GM18507 (cell line): ENCODE measurements around the gene PCSK2.

ENCODE experiments used
- DNase-seq: peaks from one replicate; pipeline ENCODE4 v3.0.0; 2011; ENCODE audit warnings: low read depth; ENCODE audit not compliant: insufficient read length; ENCODE audit errors: extremely low spot score
- FAIRE-seq: peaks from 2 replicates; lab custom pipeline; 2011; peaks lifted over from hg19 to GRCh38; lab: Jason Lieb, UNC

Gene PCSK2

GRCh38 chr20:17518339-17519052 lies 291.7 kb downstream of the PCSK2 start:
- no peak for FAIRE-seq
- DNase-seq: no peak

DNA sequence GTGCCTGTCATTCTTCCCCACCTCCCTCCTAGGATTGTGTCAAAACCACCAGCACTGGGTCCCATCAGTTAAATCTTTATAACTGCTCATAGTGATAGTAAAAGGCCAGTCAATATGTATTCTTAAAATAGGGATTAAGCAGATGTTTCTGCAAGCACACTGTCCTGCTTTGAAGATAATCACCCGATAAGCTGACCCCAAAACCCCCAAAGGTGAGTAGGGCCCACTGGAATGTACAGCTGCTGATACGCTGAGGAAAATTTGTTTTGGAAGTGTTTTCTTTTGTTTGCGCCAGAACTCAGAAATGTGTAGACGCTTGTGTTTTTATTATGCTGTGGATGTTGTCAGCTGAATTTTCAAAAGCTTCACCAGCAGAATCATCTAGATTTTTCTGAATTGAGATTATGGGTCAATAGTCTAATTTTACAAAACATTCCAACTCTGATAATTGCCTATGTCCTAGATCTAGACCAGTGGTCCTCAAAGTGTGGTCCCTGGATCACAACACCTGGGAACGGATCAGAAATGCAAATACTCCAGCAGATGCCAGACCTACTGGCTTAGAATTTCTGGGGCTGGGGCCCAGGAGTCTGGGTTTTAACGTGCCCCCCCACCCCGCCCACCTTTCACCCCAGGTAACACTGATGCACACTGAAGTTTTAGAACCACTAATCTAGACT lies 292.9 kb downstream of the PCSK2 start:
- DNase-seq: no peak
- no peak for FAIRE-seq

DNA sequence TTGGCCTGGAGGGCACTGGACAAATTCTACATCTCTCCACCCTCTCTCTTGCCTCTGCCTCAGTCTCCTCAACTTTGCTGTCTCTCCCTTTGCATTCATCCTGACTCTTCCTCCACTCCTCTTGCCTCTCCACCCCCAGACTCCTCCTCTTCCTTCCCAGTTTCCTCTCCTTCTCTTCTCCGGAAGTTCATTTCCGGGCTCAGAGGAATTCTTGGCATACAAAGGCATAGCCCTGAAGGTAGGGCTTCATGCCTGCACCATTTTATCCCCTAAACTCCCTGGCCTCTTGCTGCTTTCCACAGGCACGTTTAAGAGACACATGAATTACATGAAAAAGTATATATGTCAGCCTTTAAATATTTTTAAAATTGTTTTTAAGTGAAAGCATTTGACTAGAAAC lies 293.7 kb downstream of the PCSK2 start:
- FAIRE-seq (no peak), DNase-seq (no peak)

GRCh38 chr20:17522528-17522927 lies 295.7 kb downstream of the PCSK2 start:
- FAIRE-seq: no peak
- no peak for DNase-seq

- no peak for DNase-seq
- no peak for FAIRE-seq
Observed at GRCh38 chr20:17523326-17523725, 296.5 kb downstream of the PCSK2 start.

- DNase-seq: no peak
- no peak for FAIRE-seq
Observed at GRCh38 chr20:17524560-17524959, 297.7 kb downstream of the PCSK2 start.

- FAIRE-seq (no peak), DNase-seq (no peak)
Observed at GRCh38 chr20:17525132-17525531, 298.3 kb downstream of the PCSK2 start.

DNA sequence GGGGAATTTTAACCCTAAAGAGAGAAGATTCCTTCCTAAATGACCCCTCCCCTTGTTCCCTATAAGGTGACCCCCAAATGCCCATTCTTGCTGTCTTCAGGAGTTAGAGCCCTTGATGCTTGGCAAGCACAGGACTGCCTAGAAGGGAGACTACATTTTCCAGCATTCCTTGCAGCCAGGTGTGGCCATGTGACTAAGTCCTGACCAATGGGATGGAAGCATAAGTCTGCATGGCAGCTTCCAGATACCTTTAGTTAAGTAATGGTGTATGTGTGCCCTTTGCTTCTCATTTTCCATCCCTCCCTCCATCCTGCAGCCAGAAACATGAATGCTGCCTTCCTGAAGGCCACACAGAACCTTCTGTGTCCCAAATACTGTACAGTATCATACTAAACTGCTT lies 298.8 kb downstream of the PCSK2 start:
- no peak for DNase-seq

GRCh38 chr20:17529586-17529985 lies 302.7 kb downstream of the PCSK2 start:
- FAIRE-seq: no peak

More for the DNA sequence above, 298.8 kb downstream of the PCSK2 start:
- FAIRE-seq: peak; percentile 60

DNA sequence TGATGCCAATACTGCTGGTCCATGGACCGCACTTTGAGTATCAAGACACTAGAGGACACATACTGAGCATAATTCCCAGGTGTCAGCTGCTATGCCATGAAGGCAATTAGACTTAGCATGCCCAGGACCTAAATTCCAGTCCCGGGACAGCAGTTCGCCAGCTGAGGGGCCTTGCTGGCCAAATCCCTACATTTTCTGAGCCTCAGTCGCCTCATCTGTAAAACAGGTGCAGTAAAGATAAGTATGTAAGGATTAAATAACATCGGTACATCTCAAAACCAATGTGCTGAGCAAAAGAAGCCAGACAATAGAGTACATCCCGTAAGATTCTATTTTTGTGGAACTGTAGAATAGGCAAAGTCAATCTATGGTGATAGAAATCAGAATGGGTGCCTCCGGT lies 303.3 kb downstream of the PCSK2 start:
- FAIRE-seq: no peak

More at GRCh38 chr20:17529586-17529985, 302.7 kb downstream of the PCSK2 start:
- DNase-seq: no peak

GRCh38 chr20:17530716-17531664 lies 304.1 kb downstream of the PCSK2 start, which contains the start of gene BFSP1:
Gene BFSP1, minus strand, starts transcription at chr20:17531379. Its CDS starts 50 bp downstream, at chr20:17531329.
- FAIRE-seq: no peak

More for the DNA sequence above, 303.3 kb downstream of the PCSK2 start:
- DNase-seq: no peak

GRCh38 chr20:17531665-17532025 lies 304.8 kb downstream of the PCSK2 start:
- FAIRE-seq: no peak
- DNase-seq: no peak

More at GRCh38 chr20:17530716-17531664, 304.1 kb downstream of the PCSK2 start, which contains the start of gene BFSP1:
- DNase-seq: no peak

DNA sequence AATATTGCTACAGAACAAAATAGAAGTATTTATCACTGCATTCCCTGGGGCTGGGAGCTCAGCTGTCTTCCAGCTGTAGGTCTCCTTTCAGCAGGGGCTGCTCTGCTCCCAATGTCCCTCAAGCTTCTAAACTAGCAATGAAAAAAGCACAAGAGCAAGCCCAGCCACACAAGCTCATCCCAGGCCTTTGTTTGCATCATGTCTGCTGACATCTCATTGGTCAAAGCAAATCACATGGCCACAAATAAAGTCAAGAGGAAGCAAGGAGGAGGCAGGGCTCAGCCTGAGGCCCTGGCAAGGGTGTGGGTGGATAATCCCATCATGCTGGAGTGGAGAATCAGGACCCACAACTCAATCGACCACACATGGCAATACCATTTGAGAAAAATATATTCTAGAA lies 306.6 kb downstream of the PCSK2 start:
- FAIRE-seq (no peak), DNase-seq (no peak)

DNA sequence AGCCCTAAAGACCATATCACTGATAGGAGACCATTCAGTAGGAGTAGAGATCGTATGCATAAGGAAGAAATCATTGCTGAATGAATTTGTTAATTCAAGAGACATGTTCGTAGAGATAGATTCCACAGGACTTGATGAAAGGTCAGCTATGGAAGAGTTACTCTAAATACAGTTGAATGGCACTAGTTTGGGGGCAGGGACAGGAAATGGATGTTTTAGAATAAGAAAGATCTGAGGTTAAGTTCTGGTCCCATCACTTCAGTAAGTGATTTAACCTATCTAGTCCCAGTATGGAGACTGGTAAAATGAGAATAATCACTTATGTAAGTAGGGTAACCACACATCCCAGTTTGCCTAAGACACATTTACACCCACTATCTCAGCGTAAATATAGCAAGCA lies 307.2 kb downstream of the PCSK2 start:
- DNase-seq (no peak), FAIRE-seq (no peak)
